Muscle layer of duodenum (tissue), 2 donors: ENCODE results near the gene PPP4R3B.
"Not testable (repeated sequence)": the region's sequence is repeated elsewhere in the genome, so short reads cannot be mapped to it uniquely, and the experiment has no call there.

Source experiments
- H3K27ac ChIP-seq: one replicate; pipeline ENCODE4 v1.7.0; 2013; ENCODE audit warnings: mild to moderate bottlenecking, low read length
- H3K27me3 ChIP-seq: one replicate; pipeline ENCODE4 v1.7.0; 2013; ENCODE audit warnings: low read depth, mild to moderate bottlenecking, control low read depth, low read length
- H3K36me3 ChIP-seq, 2 donors: one replicate each; pipeline ENCODE4 v1.7.0; 2013; ENCODE audit warnings: low read length in 2 of 2, control low read depth in 1 of 2, mild to moderate bottlenecking in 1 of 2; ENCODE audit not compliant: insufficient read depth in 2 of 2, control insufficient read depth in 1 of 2
- H3K4me1 ChIP-seq, 2 donors: one replicate each; pipeline ENCODE4 v1.7.0; 2013; ENCODE audit warnings: low read length in 2 of 2, mild to moderate bottlenecking in 2 of 2, control low read depth in 1 of 2, moderate library complexity in 1 of 2; ENCODE audit not compliant: insufficient read depth in 2 of 2, control insufficient read depth in 1 of 2
- H3K4me3 ChIP-seq, 2 donors: one replicate each; pipeline ENCODE4 v1.7.0; 2013; ENCODE audit warnings: low read length in 2 of 2, low read depth in 1 of 2, mild to moderate bottlenecking in 1 of 2
- H3K9me3 ChIP-seq, 2 donors: one replicate each; pipeline ENCODE4 v1.7.0; 2013; ENCODE audit warnings: low read length in 2 of 2, control low read depth in 1 of 2, mild to moderate bottlenecking in 1 of 2; ENCODE audit not compliant: control insufficient read depth in 1 of 2
- donor health status: healthy.

The PPP4R3B gene

GRCh38 chr2:55553321-55553720 is 64.1 kb downstream of the PPP4R3B start:
- Histone ChIP-seq H3K4me1 (no peaks in the 10 kb centered on the region), H3K27me3 (no peaks in the 10 kb centered on the region), H3K9me3 (no peaks in the 10 kb centered on the region), H3K36me3 (peaks cover 9 to 30% of the 10 kb centered on the region in 2 donors), H3K4me3 (no peak overlapping the region), H3K27ac (no peak overlapping the region)

GRCh38 chr2:55550368-55551102 is 66.9 kb downstream of the PPP4R3B start:
- Histone ChIP-seq H3K27ac (no peak overlapping the region), H3K36me3 (peaks cover 11 to 20% of the 10 kb centered on the region in 2 donors), H3K9me3 (no peaks in the 10 kb centered on the region), H3K4me1 (no peaks in the 10 kb centered on the region), H3K27me3 (no peaks in the 10 kb centered on the region), H3K4me3 (no peak overlapping the region)

- H3K4me1 ChIP-seq, H3K27me3 ChIP-seq, H3K9me3 ChIP-seq, H3K27ac ChIP-seq, H3K4me3 ChIP-seq: not testable (repeated sequence)
- peaks cover 23% of the 10 kb centered on the region in 2 donors for H3K36me3 ChIP-seq
Observed at GRCh38 chr2:55547679-55548078, 69.7 kb downstream of the PPP4R3B start.

- Histone ChIP-seq H3K36me3 (peaks cover 28 to 30% of the 10 kb centered on the region in 2 donors), H3K4me3 (no peak overlapping the region)
Observed at GRCh38 chr2:55547001-55547400, 70.4 kb downstream of the PPP4R3B start.

GRCh38 chr2:55530539-55531081 is 86.8 kb downstream of the PPP4R3B start:
- no peaks in the 10 kb centered on the region for H3K4me1 ChIP-seq
- no peaks in the 10 kb centered on the region for H3K27me3 ChIP-seq
- H3K27ac ChIP-seq = no peak overlapping the region
- H3K4me3 ChIP-seq = no peak overlapping the region
- peaks cover 22 to 45% of the 10 kb centered on the region in 2 donors for H3K36me3 ChIP-seq
- no peaks in the 10 kb centered on the region for H3K9me3 ChIP-seq

More at GRCh38 chr2:55547001-55547400, 70.4 kb downstream of the PPP4R3B start:
- Histone ChIP-seq H3K27ac (no peak overlapping the region), H3K27me3 (no peaks in the 10 kb centered on the region), H3K4me1 (no peaks in the 10 kb centered on the region), H3K9me3 (no peaks in the 10 kb centered on the region)

GRCh38 chr2:55526174-55526573 is 91.2 kb downstream of the PPP4R3B start:
- H3K9me3 ChIP-seq = no peaks in the 10 kb centered on the region
- peaks cover 7 to 47% of the 10 kb centered on the region in 2 donors for H3K36me3 ChIP-seq
- H3K27me3 ChIP-seq = no peaks in the 10 kb centered on the region
- H3K27ac ChIP-seq = no peak overlapping the region
- H3K4me3 ChIP-seq = no peak overlapping the region
- H3K4me1 ChIP-seq = no peaks in the 10 kb centered on the region

- Histone ChIP-seq H3K27ac (no peak overlapping the region), H3K4me1 (no peaks in the 10 kb centered on the region), H3K9me3 (no peaks in the 10 kb centered on the region), H3K4me3 (no peak overlapping the region), H3K27me3 (no peaks in the 10 kb centered on the region), H3K36me3 (peaks cover 7 to 38% of the 10 kb centered on the region in 2 donors)
Observed at GRCh38 chr2:55524884-55525437, 92.5 kb downstream of the PPP4R3B start.

GRCh38 chr2:55519938-55520885 is 97.2 kb downstream of the PPP4R3B start:
- Histone ChIP-seq H3K36me3 (peaks cover 7 to 14% of the 10 kb centered on the region in 2 donors), H3K4me1 (peaks cover 0 to 4% of the 10 kb centered on the region in 2 donors), H3K27me3 (no peaks in the 10 kb centered on the region), H3K27ac (peak overlapping the region; percentile 72), H3K4me3 (peak overlapping the region; percentile 75 to 83), H3K9me3 (no peaks in the 10 kb centered on the region)

GRCh38 chr2:55518841-55519165 is 98.6 kb downstream of the PPP4R3B start:
- Histone ChIP-seq H3K4me3 (peak overlapping the region; percentile 75 to 83), H3K4me1 (peaks cover 0 to 4% of the 10 kb centered on the region in 2 donors), H3K27me3 (no peaks in the 10 kb centered on the region), H3K9me3 (no peaks in the 10 kb centered on the region), H3K36me3 (peaks cover 3 to 4% of the 10 kb centered on the region in 2 donors), H3K27ac (peak overlapping the region; percentile 72)

- Histone ChIP-seq H3K4me3 (no peak overlapping the region), H3K4me1 (no peaks in the 10 kb centered on the region), H3K36me3 (no peaks in the 10 kb centered on the region), H3K27me3 (no peaks in the 10 kb centered on the region), H3K27ac (no peak overlapping the region), H3K9me3 (no peaks in the 10 kb centered on the region)
Observed at GRCh38 chr2:55511508-55512124, 105.8 kb downstream of the PPP4R3B start.
